Measurements from ENCODE around the gene SYVN1.
A peak's percentile ranks its signal among the peaks of the same experiment; 100 is the strongest.

Gene SYVN1

DNA sequence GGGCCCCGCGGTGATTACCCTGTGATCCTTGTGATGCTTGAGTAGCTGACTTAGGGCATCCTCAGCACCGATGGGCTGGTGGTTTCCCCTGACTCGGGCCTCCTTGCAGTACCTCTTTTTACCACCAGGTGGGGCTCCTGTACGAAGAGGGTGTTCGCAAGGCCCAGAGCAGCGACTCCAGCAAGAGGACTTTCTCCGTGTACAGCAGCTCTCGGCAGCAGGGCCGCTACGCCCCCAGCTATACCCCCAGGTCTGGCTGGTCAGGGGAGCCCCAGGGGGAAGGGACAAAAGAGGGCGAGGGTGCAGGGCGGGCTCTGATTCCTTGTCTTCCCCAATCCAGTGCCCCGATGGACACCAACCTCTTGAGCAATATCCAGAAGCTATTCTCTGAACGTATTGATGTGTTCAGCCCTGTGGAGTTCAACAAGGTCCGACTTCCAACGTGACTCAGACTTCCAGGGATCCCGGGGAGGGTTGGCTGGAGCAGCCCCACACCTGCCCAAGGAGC, 23.9 kb downstream of the SYVN1 start:
- no peaks in the 10 kb centered on the region for H3K9me3 ChIP-seq
- H3K4me1 ChIP-seq, result peaks cover 13% of the 10 kb centered on the region
- H3K36me3 ChIP-seq (replicated peaks), result peaks cover 17% of the 10 kb centered on the region
- H3K4me3 ChIP-seq, result no peak overlapping the region
- DNase-seq (ENCODE audit: low spot score in 2 of 2), result peak; percentile 62 to 96
- H3K27me3 ChIP-seq (ENCODE audit: low read depth), result no peaks in the 10 kb centered on the region
- in situ Hi-C loops (cut with MboI; ENCODE audit: low sequenced_read_pairs), result loop anchor here (10.0 to 25.0 kb wide), 2 partner anchors 266 to 848 kb away; partner anchors contain the start of genes CDC42BPG and PLCB3

DNA sequence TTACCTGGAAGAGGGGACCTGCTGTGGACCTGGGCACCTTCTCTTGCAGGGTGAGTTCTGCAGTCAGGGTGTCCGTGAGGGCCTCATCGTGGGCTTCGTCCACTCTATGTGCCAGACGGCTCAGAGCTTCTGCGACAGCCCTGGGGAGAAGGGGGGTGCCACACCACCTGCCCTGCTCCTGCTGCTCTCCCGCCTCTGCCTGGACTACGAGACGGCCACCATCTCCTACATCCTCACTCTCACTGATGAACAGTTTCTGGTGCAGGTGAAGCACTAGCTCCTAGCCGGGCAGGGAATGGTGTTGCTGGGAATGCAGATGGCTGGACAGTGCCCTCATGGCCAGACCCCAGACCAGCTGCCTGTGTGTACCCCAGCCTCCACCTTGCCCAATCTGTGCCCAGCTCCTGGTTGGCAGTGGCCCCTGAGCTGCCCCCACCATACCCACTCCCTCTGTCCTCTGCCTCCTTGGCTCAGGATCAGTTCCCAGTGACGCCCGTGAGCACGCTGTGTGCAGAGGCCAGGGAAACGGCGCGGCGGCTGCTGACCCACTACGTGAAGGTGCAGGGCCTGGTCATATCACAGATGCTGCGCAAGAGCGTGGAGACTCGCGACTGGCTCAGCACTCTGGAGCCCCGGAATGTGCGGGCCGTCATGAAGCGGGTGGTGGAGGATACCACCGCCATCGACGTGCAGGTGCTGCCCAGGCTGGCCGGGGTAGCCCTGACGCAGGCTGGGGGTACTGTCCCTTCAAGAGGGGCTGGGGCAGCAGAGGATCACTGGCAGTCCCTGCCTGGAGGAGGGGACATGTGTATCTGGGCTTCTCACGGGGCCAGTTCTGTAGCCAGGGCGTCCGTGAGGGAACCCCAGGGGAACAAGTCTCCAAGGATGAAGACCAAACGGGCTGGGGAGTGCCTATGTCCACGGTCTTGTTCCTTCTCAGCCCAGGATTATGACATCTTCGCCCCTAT, 24.8 kb downstream of the SYVN1 start:
- Histone ChIP-seq H3K36me3 (replicated peaks) (peaks cover 12% of the 10 kb centered on the region), H3K4me3 (no peak overlapping the region), H3K27me3 (ENCODE audit: low read depth) (no peaks in the 10 kb centered on the region), H3K9me3 (no peaks in the 10 kb centered on the region), H3K4me1 (peaks cover 13% of the 10 kb centered on the region)
- DNase-seq (ENCODE audit: low spot score in 2 of 2), result no peak
- in situ Hi-C loops (cut with MboI; ENCODE audit: low sequenced_read_pairs), result loop anchor here (10.0 to 25.0 kb wide), 2 partner anchors 265 to 847 kb away; partner anchors contain the start of genes CDC42BPG and PLCB3

DNA sequence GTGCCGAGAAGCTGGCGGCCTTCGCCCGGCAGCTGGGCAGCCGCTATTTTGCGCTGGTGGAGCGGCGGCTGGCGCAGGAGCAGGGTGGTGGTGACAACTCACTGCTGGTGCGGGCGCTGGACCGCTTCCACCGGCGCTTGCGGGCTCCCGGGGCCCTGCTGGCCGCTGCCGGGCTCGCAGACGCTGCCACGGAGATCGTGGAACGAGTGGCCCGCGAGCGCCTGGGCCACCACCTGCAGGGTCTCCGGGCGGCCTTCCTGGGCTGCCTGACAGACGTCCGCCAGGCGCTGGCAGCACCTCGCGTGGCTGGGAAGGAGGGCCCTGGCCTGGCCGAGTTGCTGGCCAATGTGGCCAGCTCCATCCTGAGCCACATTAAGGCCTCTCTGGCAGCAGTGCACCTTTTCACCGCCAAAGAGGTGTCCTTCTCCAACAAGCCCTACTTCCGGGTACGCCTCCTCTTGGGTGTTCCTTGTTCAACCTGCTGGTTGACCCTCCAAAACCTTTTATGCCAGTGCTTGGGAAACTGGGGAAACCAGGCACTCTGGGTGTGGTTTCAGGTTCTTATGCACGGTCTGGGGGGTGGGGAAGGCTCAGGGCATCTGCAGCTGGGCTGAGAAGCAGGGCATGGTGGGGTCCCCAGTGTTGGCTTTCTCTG, 25.7 kb downstream of the SYVN1 start:
- H3K4me1 ChIP-seq, result peaks cover 12% of the 10 kb centered on the region
- no peak overlapping the region for H3K4me3 ChIP-seq
- H3K36me3 ChIP-seq (replicated peaks), result peaks cover 12% of the 10 kb centered on the region
- DNase-seq (ENCODE audit: low spot score in 2 of 2), result no peak
- no peaks in the 10 kb centered on the region for H3K27me3 ChIP-seq (ENCODE audit: low read depth)
- in situ Hi-C loops (cut with MboI; ENCODE audit: low sequenced_read_pairs), result loop anchor here (25.0 kb wide), 1 partner anchor 846 kb away; the partner anchor contains the start of gene PLCB3
- no peaks in the 10 kb centered on the region for H3K9me3 ChIP-seq

DNA sequence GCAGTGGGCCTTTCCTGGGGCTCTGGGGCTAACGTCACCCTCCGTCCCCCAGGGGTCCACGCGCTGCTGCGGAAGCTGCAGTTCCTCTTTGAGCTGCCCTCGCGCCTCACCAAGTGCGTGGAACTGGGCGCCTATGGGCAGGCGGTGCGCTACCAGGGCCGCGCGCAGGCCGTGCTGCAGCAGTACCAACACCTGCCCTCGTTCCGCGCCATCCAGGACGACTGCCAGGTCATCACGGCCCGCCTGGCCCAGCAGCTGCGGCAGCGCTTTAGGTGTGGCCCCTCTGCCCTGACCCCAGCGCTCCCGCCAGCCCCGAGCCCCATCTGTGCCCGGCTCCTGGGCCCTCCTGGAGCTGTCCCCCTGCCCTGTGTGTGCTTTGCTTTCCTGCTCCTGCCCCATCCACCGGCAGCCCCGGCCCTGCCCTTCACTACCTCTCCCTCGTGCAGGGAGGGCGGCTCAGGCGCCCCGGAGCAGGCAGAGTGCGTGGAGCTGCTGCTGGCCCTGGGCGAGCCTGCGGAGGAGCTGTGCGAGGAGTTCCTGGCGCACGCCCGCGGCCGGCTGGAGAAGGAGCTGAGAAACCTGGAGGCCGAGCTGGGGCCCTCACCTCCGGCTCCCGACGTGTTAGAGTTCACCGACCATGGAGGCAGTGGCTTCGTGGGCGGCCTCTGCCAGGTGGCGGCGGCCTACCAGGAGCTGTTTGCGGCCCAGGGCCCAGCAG, 26.4 kb downstream of the SYVN1 start:
- Histone ChIP-seq H3K9me3 (no peaks in the 10 kb centered on the region), H3K36me3 (replicated peaks) (peaks cover 12% of the 10 kb centered on the region), H3K4me1 (peaks cover 6% of the 10 kb centered on the region), H3K27me3 (ENCODE audit: low read depth) (no peaks in the 10 kb centered on the region), H3K4me3 (no peak overlapping the region)
- DNase-seq (ENCODE audit: low spot score in 2 of 2), result no peak
- in situ Hi-C loops (cut with MboI; ENCODE audit: low sequenced_read_pairs), result loop anchor here (25.0 kb wide), 1 partner anchor 846 kb away; the partner anchor contains the start of gene PLCB3

DNA sequence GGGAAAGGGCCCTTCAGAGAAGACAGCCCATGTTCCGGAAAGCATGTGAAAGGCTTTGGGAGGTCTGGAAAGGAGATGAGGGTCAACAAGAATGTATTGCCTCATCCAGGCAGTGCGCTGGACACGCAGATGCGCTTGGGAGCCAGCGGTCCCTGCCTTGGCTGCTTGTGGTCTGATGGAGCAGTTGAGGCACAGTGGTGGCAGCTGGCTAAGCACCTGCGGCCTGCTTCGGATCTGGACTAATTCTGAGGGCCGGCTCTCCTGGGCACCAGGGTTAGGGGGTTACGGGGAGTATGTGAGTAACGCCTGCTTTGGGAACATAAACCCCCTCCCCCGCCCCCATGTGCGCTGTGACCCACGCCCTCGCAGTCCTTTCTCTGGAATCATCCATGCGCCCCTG, 27.2 kb downstream of the SYVN1 start:
- Histone ChIP-seq H3K27me3 (ENCODE audit: low read depth) (no peaks in the 10 kb centered on the region), H3K9me3 (no peaks in the 10 kb centered on the region), H3K4me1 (peaks cover 3% of the 10 kb centered on the region), H3K36me3 (replicated peaks) (peaks cover 12% of the 10 kb centered on the region), H3K4me3 (no peak overlapping the region)
- in situ Hi-C loops (cut with MboI; ENCODE audit: low sequenced_read_pairs), result loop anchor here (25.0 kb wide), 1 partner anchor 845 kb away; the partner anchor contains the start of gene PLCB3
- no peak for DNase-seq (ENCODE audit: low spot score in 2 of 2)

DNA sequence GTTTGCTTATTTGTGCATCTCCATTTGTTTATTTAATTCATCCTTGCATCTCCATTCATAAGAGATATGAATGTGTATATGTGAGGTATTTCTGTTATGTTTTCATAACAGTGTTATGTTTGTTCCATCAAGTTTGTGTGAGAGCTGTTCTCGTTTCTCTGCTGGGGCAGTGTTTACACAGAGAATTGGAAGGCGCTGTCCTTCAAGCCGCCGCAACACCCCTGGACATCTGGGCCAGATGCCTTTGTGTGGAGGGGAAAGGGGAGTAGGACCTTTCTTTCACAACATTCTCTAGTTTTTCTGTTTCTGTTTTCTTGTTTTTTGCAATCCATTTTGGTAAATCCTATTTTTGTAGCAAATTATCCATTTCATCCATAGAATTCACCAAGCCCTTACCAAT, 29.7 kb downstream of the SYVN1 start:
- no peak for DNase-seq (ENCODE audit: low spot score in 2 of 2)
- Histone ChIP-seq H3K4me1 (no peaks in the 10 kb centered on the region), H3K4me3 (no peak overlapping the region), H3K36me3 (replicated peaks) (peaks cover 5% of the 10 kb centered on the region), H3K27me3 (ENCODE audit: low read depth) (no peaks in the 10 kb centered on the region), H3K9me3 (no peaks in the 10 kb centered on the region)
- in situ Hi-C loops (cut with MboI; ENCODE audit: low sequenced_read_pairs), result loop anchor here (25.0 kb wide), 1 partner anchor 842 kb away; the partner anchor contains the start of gene PLCB3

DNA sequence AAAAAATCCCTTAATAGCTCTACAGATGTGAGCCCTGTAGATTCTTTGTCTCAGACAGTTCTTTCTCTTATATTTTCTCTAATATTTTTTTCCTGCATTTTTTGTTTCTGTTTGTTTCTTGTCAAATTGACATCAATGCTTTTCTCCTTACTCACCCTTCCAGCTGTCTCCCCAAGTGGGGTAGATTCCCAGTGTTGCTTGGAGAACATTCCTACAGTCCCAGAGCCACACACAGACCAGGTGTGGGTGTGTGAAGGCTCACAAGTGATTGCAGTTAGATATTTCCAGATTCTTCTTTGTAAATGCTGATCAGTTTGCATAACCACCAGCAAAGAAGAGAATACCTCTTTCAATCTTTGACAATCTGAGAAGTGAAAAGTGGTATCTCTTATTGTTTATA, 30.8 kb downstream of the SYVN1 start:
- Histone ChIP-seq H3K9me3 (no peaks in the 10 kb centered on the region), H3K27me3 (ENCODE audit: low read depth) (no peaks in the 10 kb centered on the region), H3K4me3 (no peak overlapping the region), H3K4me1 (no peaks in the 10 kb centered on the region), H3K36me3 (replicated peaks) (no peaks in the 10 kb centered on the region; the same call in none of the 2 replicates)
- DNase-seq (ENCODE audit: low spot score in 2 of 2), result no peak
- in situ Hi-C loops (cut with MboI; ENCODE audit: low sequenced_read_pairs), result loop anchor here (25.0 kb wide), 1 partner anchor 841 kb away; the partner anchor contains the start of gene PLCB3

DNA sequence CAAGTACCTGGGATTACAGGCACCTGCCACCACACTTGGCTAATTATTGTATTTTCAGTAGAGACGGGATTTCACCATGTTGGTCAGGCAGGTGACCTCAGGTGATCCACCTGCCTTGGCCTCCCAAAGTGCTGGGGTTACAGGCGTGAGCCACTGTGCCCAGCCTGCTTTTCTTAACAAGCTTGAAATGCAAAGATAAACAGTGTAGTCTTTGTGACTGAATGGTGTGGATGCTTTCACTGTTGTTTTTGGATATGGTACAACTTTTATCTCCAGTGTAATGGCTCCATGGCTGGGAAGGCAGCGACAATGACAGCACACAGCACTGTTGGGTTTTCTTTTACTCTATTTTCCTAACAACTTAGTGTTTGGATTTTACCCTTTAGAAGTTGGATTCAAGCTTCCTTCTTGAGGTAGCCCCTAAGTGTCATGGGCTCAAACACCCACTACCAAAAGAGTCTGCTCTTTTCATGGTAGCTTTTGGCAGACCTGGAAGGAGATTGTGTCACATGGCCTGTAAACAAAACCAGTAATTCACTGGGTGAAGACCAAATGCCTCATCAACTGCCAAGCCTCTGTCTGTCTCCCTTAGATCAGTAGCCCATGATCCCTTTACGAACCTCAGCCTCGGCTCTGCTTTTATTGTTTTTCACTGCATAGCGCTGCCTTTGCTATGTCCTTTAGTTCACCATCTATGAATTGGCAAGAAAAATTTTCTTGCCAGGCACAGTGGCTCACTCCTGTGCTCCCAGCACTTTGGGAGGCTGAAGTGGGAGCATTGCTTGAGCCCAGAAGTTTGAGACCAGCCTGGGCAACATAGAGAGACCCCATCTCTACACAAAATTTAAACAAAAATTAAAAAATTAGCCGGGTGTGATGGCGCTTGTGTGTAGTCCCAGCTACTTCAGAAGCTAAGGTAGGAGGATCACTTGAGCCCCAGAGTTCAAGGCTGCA, 31.9 kb downstream of the SYVN1 start:
- Histone ChIP-seq H3K9me3 (no peaks in the 10 kb centered on the region), H3K4me1 (no peaks in the 10 kb centered on the region), H3K36me3 (replicated peaks) (no peaks in the 10 kb centered on the region; the same call in 1 of the 2 replicates), H3K4me3 (no peak overlapping the region), H3K27me3 (ENCODE audit: low read depth) (no peaks in the 10 kb centered on the region)
- DNase-seq (ENCODE audit: low spot score in 2 of 2), result no peak
- in situ Hi-C loops (cut with MboI; ENCODE audit: low sequenced_read_pairs), result loop anchor here (25.0 kb wide), 1 partner anchor 840 kb away; the partner anchor contains the start of gene PLCB3

DNA sequence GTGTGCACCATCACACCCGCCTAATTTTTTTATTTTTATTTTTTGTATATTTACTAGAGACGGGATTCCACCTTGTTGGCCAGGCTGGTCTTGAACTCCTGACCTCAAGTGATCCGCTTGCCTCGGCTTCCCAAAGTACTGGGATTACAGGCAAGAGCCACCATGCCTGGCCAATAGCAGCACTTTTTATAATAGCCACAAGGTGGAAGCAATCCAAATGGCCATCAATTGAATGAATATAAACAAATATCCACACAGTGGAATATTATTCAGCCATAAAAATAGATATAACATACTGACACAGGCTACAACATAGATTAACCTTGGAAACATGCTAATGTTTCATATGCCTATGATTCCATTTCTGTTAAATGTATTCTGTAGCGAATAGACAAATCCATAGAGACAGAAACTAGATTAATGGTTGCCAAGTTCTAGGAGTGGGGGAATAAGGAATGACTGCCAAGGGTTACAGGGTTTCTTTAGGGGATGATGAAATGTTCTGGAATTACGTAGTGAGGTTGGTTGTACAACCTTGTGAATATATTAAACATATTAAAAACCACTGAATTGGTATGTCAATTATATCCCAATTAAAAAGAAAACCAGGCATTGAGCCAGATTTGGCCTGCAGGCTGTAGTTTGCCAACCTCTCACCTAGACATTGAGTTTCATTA, 33.5 kb downstream of the SYVN1 start:
- in situ Hi-C loops (cut with MboI; ENCODE audit: low sequenced_read_pairs), result loop anchor here (25.0 kb wide), 1 partner anchor 839 kb away; the partner anchor contains the start of gene PLCB3
- Histone ChIP-seq H3K36me3 (replicated peaks) (no peaks in the 10 kb centered on the region; the same call in 1 of the 2 replicates), H3K27me3 (ENCODE audit: low read depth) (no peaks in the 10 kb centered on the region), H3K4me3 (no peak overlapping the region), H3K4me1 (peaks cover under 1% of the 10 kb centered on the region; the same call in 1 of the 2 replicates), H3K9me3 (no peaks in the 10 kb centered on the region)
- DNase-seq (ENCODE audit: low spot score in 2 of 2), result no peak

DNA sequence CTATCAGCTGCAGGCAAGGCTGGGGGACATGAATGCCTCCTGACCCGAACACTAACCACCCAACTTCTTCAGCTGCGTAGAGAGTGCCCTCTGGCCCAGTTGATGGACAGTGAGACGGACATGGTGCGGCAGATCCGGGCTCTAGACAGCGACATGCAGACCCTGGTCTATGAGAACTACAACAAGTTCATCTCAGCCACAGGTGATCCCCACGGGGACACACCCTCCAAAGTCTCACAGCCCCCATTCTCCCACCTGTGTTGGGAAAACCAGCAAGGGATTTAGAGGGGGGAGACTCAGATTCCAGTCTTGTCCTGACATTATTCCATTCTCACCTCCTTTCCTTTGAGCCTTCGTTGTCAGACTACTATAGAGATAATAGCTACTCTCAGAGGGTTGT, 37.4 kb downstream of the SYVN1 start:
- Histone ChIP-seq H3K9me3 (no peaks in the 10 kb centered on the region), H3K4me1 (peaks cover 3% of the 10 kb centered on the region; the same call in 1 of the 2 replicates), H3K4me3 (peak overlapping the region; percentile 91), H3K36me3 (replicated peaks) (no peaks in the 10 kb centered on the region), H3K27me3 (ENCODE audit: low read depth) (no peaks in the 10 kb centered on the region)
- DNase-seq (ENCODE audit: low spot score in 2 of 2), result no peak
- in situ Hi-C loops (cut with MboI; ENCODE audit: low sequenced_read_pairs), result no loop called here

DNA sequence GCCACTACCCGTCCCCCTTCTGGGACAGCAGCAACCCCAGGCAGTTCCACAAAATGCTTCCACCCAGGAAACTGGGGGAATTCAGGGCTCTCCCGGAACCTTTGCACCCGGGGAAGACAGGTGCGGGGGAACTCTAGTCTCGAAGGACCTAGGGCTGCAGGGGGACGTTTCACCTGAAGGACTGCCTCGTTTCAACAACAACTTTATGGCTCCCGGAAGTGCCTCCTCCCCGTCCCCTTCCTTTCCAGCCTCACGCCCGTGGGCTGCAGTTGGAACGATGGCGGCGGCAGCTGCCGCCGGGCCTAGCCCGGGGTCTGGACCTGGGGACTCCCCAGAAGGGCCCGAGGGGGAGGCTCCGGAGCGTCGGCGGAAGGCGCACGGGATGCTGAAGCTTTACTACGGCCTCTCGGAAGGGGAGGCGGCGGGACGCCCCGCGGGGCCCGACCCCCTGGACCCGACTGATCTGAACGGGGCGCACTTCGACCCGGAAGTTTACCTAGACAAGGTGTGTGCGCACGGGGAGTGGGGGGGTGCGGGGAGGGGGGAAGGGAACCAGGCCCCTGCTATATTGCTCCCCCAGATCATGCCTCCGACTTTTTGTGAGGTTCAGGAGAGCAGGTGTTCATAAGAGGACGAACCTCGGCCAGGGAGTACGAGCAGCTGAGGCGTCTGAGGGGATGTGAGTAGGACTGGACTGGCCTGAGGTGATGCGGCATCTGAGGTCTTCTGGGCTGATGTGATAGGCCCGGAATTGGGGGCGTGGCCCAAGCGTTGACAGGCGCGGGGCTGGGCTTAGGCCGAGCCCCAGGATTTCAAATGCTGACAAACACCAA, 38.1 kb downstream of the SYVN1 start, which contains the start of gene VPS51:
TSS of gene VPS51 (plus strand) at position 241 of the 833 bp plus-strand sequence. CDS start at position 278, 37 bp downstream.
- Histone ChIP-seq H3K4me1 (peaks cover 3% of the 10 kb centered on the region; the same call in 1 of the 2 replicates), H3K27me3 (ENCODE audit: low read depth) (no peaks in the 10 kb centered on the region), H3K4me3 (peak within 1 kb of the TSS; percentile 91), H3K36me3 (replicated peaks) (no peaks in the 10 kb centered on the region), H3K9me3 (no peaks in the 10 kb centered on the region)
- peak; percentile 84 to 91 for DNase-seq (ENCODE audit: low spot score in 2 of 2)
- in situ Hi-C loops (cut with MboI; ENCODE audit: low sequenced_read_pairs), result no loop called here

Data from HAP-1 (cell line).